NCI-H2227 (cell line): Measurements from ENCODE around the gene GNRHR.

Experiments
- DNase-seq: peaks from one replicate; lab custom pipeline; 2025; ENCODE audit not compliant: unreplicated experiment; lab: John Stamatoyannopoulos, UW

Gene GNRHR

GRCh38 chr4:67700738-67701516 is 53.3 kb downstream of the GNRHR start, which contains the start of gene UBA6:
Gene UBA6 (minus strand): TSS chr4:67701155. CDS start chr4:67701119, 36 bp downstream.
- DNase-seq = peak; percentile 93

DNA sequence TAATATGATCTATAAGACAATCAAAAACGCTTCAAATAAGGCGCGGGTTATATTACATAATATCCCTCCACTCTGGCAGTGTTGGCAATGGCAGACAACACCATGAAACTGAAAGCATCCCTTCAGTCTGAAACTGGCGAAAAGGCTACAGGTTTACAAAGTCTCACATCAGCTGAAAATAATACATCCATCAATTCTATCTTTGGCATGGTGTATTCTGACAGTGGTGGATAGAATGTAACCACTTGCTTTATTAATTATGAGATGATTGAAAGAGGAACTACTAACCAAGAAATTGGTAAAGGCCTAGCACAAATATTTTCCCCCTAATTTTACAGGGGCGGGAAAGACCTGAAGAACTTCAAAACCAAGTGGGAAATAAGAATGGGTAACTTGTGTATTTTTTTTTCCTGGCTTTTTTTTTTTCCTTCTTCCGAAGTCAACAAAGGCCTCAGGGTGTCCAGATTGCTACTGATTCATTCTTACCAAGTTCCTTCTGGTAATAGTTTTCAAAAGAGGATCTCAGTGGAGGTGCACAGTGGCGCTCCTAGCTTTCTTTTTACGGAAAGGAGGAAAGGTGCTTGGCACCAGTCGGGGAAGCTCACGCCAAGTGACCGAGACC is 54.0 kb downstream of the GNRHR start:
- no peak for DNase-seq

DNA sequence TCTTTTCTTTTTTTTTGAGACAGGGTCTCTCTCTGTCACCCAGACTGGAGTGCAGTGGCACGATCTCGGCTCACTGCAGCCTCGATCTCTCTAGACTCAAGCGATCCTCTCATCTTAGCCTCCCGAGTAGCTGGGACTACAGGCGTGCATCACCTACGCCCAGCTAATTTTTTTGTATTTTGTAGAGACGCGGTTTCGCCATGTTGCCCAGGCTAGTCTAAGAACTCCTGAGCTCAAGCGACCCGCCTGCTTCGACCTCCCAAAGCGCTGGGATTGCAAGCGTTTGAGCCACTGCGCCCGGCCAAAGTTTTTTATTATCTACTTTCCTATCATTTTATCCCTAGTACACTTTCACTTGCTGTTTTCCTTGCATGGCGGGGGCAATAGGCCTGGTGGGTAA is 54.6 kb downstream of the GNRHR start:
- no peak for DNase-seq

DNA sequence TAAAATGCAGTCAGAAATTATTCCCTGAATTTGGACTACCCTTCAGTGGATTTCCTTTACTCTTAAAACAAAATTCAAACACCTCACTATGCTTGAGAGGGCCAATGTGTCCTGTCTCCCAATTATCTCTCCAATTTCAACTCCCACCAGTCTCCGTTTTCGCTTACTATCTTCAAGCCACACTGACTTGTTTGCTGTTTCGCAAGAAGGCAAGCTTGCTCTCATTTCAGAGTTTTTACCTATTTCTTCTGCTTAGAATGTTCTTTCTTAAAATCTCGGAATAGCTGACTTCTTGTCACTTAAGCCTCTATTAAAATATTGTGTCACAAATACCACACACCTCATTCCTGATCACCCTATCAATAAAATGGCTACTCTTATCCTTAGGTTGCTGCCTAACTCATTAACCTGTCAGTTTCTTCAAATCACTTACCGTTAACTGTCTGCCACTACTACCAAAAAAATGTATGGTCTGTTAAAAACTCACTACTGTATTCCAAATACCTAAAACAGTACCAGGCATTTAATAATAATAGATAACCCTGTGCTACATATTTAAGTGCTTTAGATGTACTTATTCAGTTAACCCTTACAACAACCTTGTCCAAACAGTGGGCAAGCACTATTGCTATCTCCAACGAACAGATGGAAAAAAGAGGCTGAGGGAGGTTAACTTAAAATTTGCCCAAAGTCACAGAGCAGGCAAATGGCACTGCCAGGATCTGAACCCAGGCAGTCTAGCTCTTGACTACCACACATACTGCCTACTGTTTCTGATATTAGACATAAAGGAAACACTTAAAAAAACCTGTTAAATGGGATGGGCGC is 56.1 kb downstream of the GNRHR start:
- no peak for DNase-seq

GRCh38 chr4:67696061-67696460 is 58.1 kb downstream of the GNRHR start:
- no peak for DNase-seq

GRCh38 chr4:67694662-67695061 is 59.5 kb downstream of the GNRHR start:
- DNase-seq = no peak

DNA sequence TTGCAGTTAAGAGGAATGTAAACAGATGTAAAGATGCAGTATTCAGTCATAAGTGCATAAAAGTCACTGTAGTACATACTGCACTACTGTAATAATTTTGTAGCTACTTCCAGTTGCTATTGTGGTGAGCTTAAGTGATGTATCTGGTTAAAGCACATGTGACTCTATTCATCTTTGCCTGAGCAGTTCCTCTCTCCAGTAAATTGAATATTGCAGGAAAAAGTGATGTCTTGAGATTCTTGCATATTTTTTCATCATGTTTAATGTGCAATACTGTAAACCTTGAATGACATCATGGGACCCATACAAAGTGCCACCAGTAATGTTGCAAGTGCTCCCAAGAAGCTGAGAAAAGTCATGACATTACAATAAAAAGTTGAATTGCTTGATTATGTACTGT is 62.9 kb downstream of the GNRHR start:
- DNase-seq = no peak
